Ishikawa (cell line): ENCODE measurements around the gene MAP3K20.

Experiments used
- CEBPB ChIP-seq: IDR thresholded peaks from 2 replicates; pipeline ENCODE4 v1.6.1; 2012
- EP300 ChIP-seq: IDR thresholded peaks from 2 replicates; pipeline ENCODE4 v1.6.1; 2012; ENCODE audit warnings: borderline replicate concordance
- TEAD4 ChIP-seq: IDR thresholded peaks from 2 replicates; pipeline ENCODE4 v1.6.1; 2012

- TF ChIP-seq CEBPB (no peak), EP300 (no peak; the same call in 1 of the 2 replicates), TEAD4 (peak; percentile 29; the same call in 1 of the 2 replicates)
Observed at GRCh38 chr2:173054466-173054865, 21.2 kb upstream of the MAP3K20 start.
